Activated CD8-positive, alpha-beta memory T cell treated with anti-CD3 and anti-CD28 coated beads for 36 hours (primary cell): ENCODE data around the gene RERE. TPM values are rescaled to one million over a fixed set of nuclear protein-coding genes. Genes with fewer than 3 reads are reported as not detected.

Experiments used
- CTCF ChIA-PET: fragments of 350-600 bp; sonication (Branson Sonifier 250); formaldehyde crosslinking; loops from one replicate; lab custom pipeline; 2021; ENCODE audit warnings: antibody characterized with exemption; lab: Charles Lee
- POLR2A ChIA-PET: fragments of 350-600 bp; sonication (Branson Sonifier 250); formaldehyde crosslinking; loops from one replicate; lab custom pipeline; 2021; ENCODE audit warnings: antibody characterized with exemption; lab: Charles Lee
- total RNA-seq, 2 experiments: library from RNA; stranded (reverse); gene quantifications; one replicate each; pipeline ENCODE4 v1.2.3, GENCODE V29; 2021

Gene RERE
- 10 to 100 TPM; 32.9 to 33.6 TPM for total RNA-seq

- CTCF ChIA-PET, result interaction anchor here (0.7 to 1.5 kb wide), 3 partner anchors 31 to 482 kb away, joined by 3 to 4 read pairs (median 4); no protein-coding TSS in a partner anchor
- POLR2A ChIA-PET, result interaction anchor here (0.5 to 1.6 kb wide), 7 partner anchors 40 to 535 kb away, joined by 3 to 12 read pairs (median 4); no protein-coding TSS in a partner anchor
Observed at GRCh38 chr1:8817412-8818324, at the start of gene RERE. Gene RERE, minus strand, starts transcription at chr1:8817640.

GRCh38 chr1:8866792-8867415, 49.5 kb upstream of the RERE start:
- POLR2A ChIA-PET, result interaction anchor here (0.6 to 1.4 kb wide), 2 partner anchors 11 to 265 kb away, joined by 4 to 9 read pairs; partner anchors contain the start of gene ENO1
- CTCF ChIA-PET, result interaction anchor here (1.9 kb wide), 1 partner anchor 10 kb away, joined by 7 read pairs; no protein-coding TSS in a partner anchor

GRCh38 chr1:8866173-8866791, 48.8 kb upstream of the RERE start:
- POLR2A ChIA-PET, result interaction anchor here (0.6 to 2.3 kb wide), 7 partner anchors 9 to 1505 kb away, joined by 3 to 18 read pairs (median 4); partner anchors contain the start of gene ENO1
- CTCF ChIA-PET, result interaction anchor here (0.5 to 1.9 kb wide), 3 partner anchors 9 to 598 kb away, joined by 3 to 7 read pairs (median 3); no protein-coding TSS in a partner anchor

- CTCF ChIA-PET, result interaction anchor here (0.6 to 9.1 kb wide), 3 partner anchors 13 to 36 kb away, joined by 3 to 61 read pairs (median 5); no protein-coding TSS in a partner anchor
- POLR2A ChIA-PET, result interaction anchor here (1.4 to 2.3 kb wide), 3 partner anchors 7 to 13 kb away, joined by 3 to 18 read pairs (median 6); partner anchors contain the start of gene ENO1
Observed at GRCh38 chr1:8864713-8865344, 47.4 kb upstream of the RERE start.

GRCh38 chr1:8863794-8864233, 46.4 kb upstream of the RERE start:
- ChIA-PET CTCF (interaction anchor here (1.0 to 9.1 kb wide), 4 partner anchors 10 to 16 kb away, joined by 3 to 61 read pairs (median 5); no protein-coding TSS in a partner anchor), POLR2A (interaction anchor here (2.1 to 2.3 kb wide), 2 partner anchors 10 to 14 kb away, joined by 6 to 18 read pairs; partner anchors contain the start of gene ENO1)

- ChIA-PET POLR2A (interaction anchor here (0.6 to 1.0 kb wide), 3 partner anchors 9 to 83 kb away, joined by 3 to 7 read pairs (median 4); partner anchors contain the start of gene ENO1), CTCF (interaction anchor here (0.6 to 9.1 kb wide), 5 partner anchors 10 to 107 kb away, joined by 3 to 61 read pairs (median 5); no protein-coding TSS in a partner anchor)
Observed at GRCh38 chr1:8863138-8863537, 45.7 kb upstream of the RERE start.

GRCh38 chr1:8862528-8862927, 45.1 kb upstream of the RERE start:
- ChIA-PET POLR2A (interaction anchor here (0.6 to 1.0 kb wide), 4 partner anchors 9 to 82 kb away, joined by 3 to 7 read pairs (median 4); partner anchors contain the start of gene ENO1), CTCF (interaction anchor here (0.6 to 9.1 kb wide), 6 partner anchors 10 to 300 kb away, joined by 3 to 61 read pairs (median 4); no protein-coding TSS in a partner anchor)

GRCh38 chr1:8860738-8861516, 43.5 kb upstream of the RERE start:
- ChIA-PET POLR2A (interaction anchor here (0.6 to 4.9 kb wide), 3 partner anchors 9 to 13 kb away, joined by 3 to 19 read pairs (median 5); no protein-coding TSS in a partner anchor), CTCF (interaction anchor here (0.7 to 9.1 kb wide), 4 partner anchors 9 to 144 kb away, joined by 3 to 61 read pairs (median 4); no protein-coding TSS in a partner anchor)

GRCh38 chr1:8858888-8859706, 41.7 kb upstream of the RERE start:
- ChIA-PET POLR2A (interaction anchor here (0.9 to 4.9 kb wide), 4 partner anchors 10 to 21 kb away, joined by 3 to 19 read pairs (median 12); no protein-coding TSS in a partner anchor), CTCF (interaction anchor here (0.6 to 9.1 kb wide), 6 partner anchors 11 to 418 kb away, joined by 3 to 61 read pairs (median 4); no protein-coding TSS in a partner anchor)

GRCh38 chr1:8858112-8858668, 40.8 kb upstream of the RERE start:
- CTCF ChIA-PET, result interaction anchor here (1.0 to 9.1 kb wide), 3 partner anchors 11 to 15 kb away, joined by 3 to 61 read pairs (median 4); no protein-coding TSS in a partner anchor
- POLR2A ChIA-PET, result interaction anchor here (0.9 to 4.9 kb wide), 6 partner anchors 7 to 41 kb away, joined by 3 to 19 read pairs (median 6); partner anchors contain the start of gene RERE

GRCh38 chr1:8856689-8857412, 39.4 kb upstream of the RERE start:
- POLR2A ChIA-PET, result interaction anchor here (1.1 to 4.9 kb wide), 6 partner anchors 8 to 313 kb away, joined by 3 to 19 read pairs (median 6); partner anchors contain the start of gene RERE
- CTCF ChIA-PET, result interaction anchor here (1.2 to 9.1 kb wide), 3 partner anchors 9 to 148 kb away, joined by 5 to 61 read pairs (median 7); no protein-coding TSS in a partner anchor

GRCh38 chr1:8854240-8854639, 36.8 kb upstream of the RERE start:
- CTCF ChIA-PET, result no interaction called here
- POLR2A ChIA-PET, result no interaction called here

- POLR2A ChIA-PET, result interaction anchor here (0.9 kb wide), 1 partner anchor 18 kb away, joined by 4 read pairs; no protein-coding TSS in a partner anchor
- CTCF ChIA-PET, result interaction anchor here (0.6 to 7.5 kb wide), 6 partner anchors 10 to 297 kb away, joined by 3 to 61 read pairs (median 5); no protein-coding TSS in a partner anchor
Observed at GRCh38 chr1:8851060-8851459, 33.6 kb upstream of the RERE start.
